A673 (cell line): ENCODE data around the gene PFKL. TPM values are rescaled to one million over a fixed set of nuclear protein-coding genes. Genes with fewer than 3 reads are reported as not detected.

Experiments used
- BruUV-seq: library from RNA; stranded (reverse); fragments of 400-500 nt; replicated peaks from 2 replicates; lab custom pipeline; 2021; lab: Mats Ljungman, UMichigan
- CTCF ChIA-PET: fragments of 300-600 bp; sonication (Branson Sonifier 250); formaldehyde crosslinking; loops from one replicate; lab custom pipeline; 2022; ENCODE audit warnings: antibody characterized with exemption; lab: Charles Lee
- POLR2A ChIA-PET: fragments of 300-600 bp; sonication (Branson Sonifier 250); formaldehyde crosslinking; loops from one replicate; lab custom pipeline; 2022; ENCODE audit warnings: antibody characterized with exemption; ENCODE audit not compliant: low non-redundant PET; lab: Charles Lee
- DNase-seq: peaks from one replicate; pipeline ENCODE4 v3.0.0-alpha.2; 2015; ENCODE audit warnings: low spot score
- H3K27ac ChIP-seq: fragments of 200-600 bp; sonication (generic); 2 replicates; pipeline ENCODE4 v1.5.1; 2016; ENCODE audit warnings: mixed run types, low read depth, mild to moderate bottlenecking, mixed read lengths, antibody characterized with exemption, low read length; ENCODE audit not compliant: poor library complexity, severe bottlenecking
- H3K27me3 ChIP-seq: fragments of 200-600 bp; sonication (generic); replicated peaks from 2 replicates; pipeline ENCODE4 v1.6.1; 2017; ENCODE audit warnings: mixed run types, low read depth, mild to moderate bottlenecking, mixed read lengths, antibody characterized with exemption, low read length; ENCODE audit not compliant: insufficient read depth, poor library complexity
- H3K36me3 ChIP-seq: fragments of 200-600 bp; sonication (generic); 2 replicates; pipeline ENCODE4 v1.6.1; 2016; ENCODE audit warnings: mixed run types, mild to moderate bottlenecking, mixed read lengths, antibody characterized with exemption, low read length; ENCODE audit not compliant: insufficient read depth, poor library complexity, severe bottlenecking
- H3K4me1 ChIP-seq: fragments of 200-600 bp; sonication (generic); 2 replicates; pipeline ENCODE4 v1.6.1; 2017; ENCODE audit warnings: mixed run types, mild to moderate bottlenecking, mixed read lengths, antibody characterized with exemption, low read length; ENCODE audit not compliant: insufficient read depth, poor library complexity, severe bottlenecking
- H3K4me3 ChIP-seq: fragments of 200-600 bp; sonication (generic); 2 replicates; pipeline ENCODE4 v1.5.1; 2016; ENCODE audit warnings: low read depth, mixed run types, mild to moderate bottlenecking, mixed read lengths, low read length; ENCODE audit not compliant: poor library complexity, severe bottlenecking
- H3K9me3 ChIP-seq: fragments of 200-600 bp; sonication (generic); 2 replicates; pipeline ENCODE4 v1.6.1; 2016; ENCODE audit warnings: mixed run types, low read depth, mild to moderate bottlenecking, mixed read lengths, antibody characterized with exemption, low read length; ENCODE audit not compliant: poor library complexity, severe bottlenecking
- EZH2 ChIP-seq: fragments of 200-600 bp; sonication (generic); IDR thresholded peaks from 2 replicates; pipeline ENCODE4 v1.6.1; 2017; ENCODE audit warnings: borderline replicate concordance, low read depth, mild to moderate bottlenecking, mixed read lengths, antibody characterized with exemption, low read length; ENCODE audit not compliant: poor library complexity, severe bottlenecking
- intact Hi-C: fragments of 100-400 bp; cut with micrococcal nuclease; formaldehyde crosslinking; loops from one replicate; pipeline ENCODE4 v1.10.0; 2022; ENCODE audit not compliant: unreplicated experiment
- total RNA-seq: library from RNA; stranded (reverse); gene quantifications from 2 replicates; pipeline ENCODE4 v1.2.3, GENCODE V29; 2021
- TF ChIP-seq, protein P1 (sequence below): fragments of 300-800, 200-600 bp; sonication (generic); conservative IDR thresholded peaks from 2 replicates; pipeline ENCODE4 v1.5.1; 2017; ENCODE audit warnings: low read depth, mild to moderate bottlenecking, antibody characterized with exemption, low read length, moderate library complexity, mixed read lengths

Gene PFKL
- total RNA-seq, 1 experiment from 2014 or later: 112 TPM

DNA sequence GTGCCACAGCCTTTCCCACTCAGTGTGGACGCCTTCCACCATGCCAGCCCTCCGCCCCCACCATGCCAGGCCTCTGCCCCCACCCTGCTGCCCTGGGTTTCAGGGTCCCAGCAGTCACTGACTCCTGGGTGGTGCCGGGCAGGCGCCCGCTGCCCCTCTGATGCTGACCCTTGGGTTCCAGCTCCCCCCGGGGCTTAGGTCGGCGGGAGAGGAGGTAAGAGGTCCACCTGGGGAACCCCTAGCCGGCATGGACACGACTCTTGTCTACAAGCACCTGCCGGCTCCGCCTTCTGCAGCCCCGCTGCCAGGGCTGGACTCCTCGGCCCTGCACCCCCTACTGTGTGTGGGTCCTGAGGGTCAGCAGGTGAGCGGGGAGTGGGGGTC is 7.0 kb upstream of the PFKL start:
- Histone ChIP-seq H3K27me3 (no peaks in the 10 kb centered on the region), H3K4me3 (no peak overlapping the region), H3K9me3 (no peaks in the 10 kb centered on the region), H3K36me3 (no peaks in the 10 kb centered on the region), H3K27ac (no peak overlapping the region), H3K4me1 (peaks cover 21% of the 10 kb centered on the region)
- DNase-seq: no peak
- TF ChIP-seq, protein P1, sequence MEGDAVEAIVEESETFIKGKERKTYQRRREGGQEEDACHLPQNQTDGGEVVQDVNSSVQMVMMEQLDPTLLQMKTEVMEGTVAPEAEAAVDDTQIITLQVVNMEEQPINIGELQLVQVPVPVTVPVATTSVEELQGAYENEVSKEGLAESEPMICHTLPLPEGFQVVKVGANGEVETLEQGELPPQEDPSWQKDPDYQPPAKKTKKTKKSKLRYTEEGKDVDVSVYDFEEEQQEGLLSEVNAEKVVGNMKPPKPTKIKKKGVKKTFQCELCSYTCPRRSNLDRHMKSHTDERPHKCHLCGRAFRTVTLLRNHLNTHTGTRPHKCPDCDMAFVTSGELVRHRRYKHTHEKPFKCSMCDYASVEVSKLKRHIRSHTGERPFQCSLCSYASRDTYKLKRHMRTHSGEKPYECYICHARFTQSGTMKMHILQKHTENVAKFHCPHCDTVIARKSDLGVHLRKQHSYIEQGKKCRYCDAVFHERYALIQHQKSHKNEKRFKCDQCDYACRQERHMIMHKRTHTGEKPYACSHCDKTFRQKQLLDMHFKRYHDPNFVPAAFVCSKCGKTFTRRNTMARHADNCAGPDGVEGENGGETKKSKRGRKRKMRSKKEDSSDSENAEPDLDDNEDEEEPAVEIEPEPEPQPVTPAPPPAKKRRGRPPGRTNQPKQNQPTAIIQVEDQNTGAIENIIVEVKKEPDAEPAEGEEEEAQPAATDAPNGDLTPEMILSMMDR: no peak
- no peak for TF ChIP-seq EZH2
- no TSS peak for BruUV-seq
- CTCF ChIA-PET: no interaction called here
- intact Hi-C loops: no loop called here
- POLR2A ChIA-PET: no interaction called here

DNA sequence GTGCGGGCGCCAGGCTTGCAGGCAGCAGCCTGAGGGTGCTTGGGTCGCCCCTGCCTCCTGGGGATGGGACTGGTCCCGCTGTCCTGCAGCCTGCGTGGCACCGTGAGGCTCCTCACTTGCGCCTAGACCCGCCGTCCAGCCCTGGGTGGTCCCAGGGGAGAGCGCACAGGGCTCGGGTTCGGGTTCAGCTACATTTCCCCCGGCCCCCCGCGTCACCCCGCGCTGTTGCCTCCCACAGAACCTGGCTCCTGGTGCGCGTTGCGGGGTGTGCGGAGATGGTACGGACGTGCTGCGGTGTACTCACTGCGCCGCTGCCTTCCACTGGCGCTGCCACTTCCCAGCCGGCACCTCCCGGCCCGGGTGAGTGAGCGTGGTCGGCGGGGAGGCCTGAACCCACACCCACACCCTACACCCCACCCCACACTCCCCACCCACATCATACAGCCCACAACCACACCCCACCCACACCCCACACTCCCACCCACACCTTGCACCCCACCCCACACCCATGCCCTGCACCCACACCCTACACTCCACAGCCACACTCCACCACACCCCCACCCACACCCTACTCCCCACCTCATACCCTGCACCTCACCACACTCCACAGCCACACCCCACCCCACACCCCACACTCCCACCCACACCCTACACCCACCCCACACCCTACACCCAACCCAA is 6.2 kb upstream of the PFKL start:
- ChIA-PET POLR2A (no interaction called here), CTCF (no interaction called here)
- no peak overlapping the region for H3K4me3 ChIP-seq
- no peak overlapping the region for H3K27ac ChIP-seq
- no peaks in the 10 kb centered on the region for H3K27me3 ChIP-seq
- no peak for TF ChIP-seq EZH2
- TF ChIP-seq, protein P1: no peak
- H3K36me3 ChIP-seq: no peaks in the 10 kb centered on the region
- H3K4me1 ChIP-seq: peaks cover 21% of the 10 kb centered on the region
- BruUV-seq: no TSS peak
- no peak for DNase-seq
- intact Hi-C loops: no loop called here
- no peaks in the 10 kb centered on the region for H3K9me3 ChIP-seq

DNA sequence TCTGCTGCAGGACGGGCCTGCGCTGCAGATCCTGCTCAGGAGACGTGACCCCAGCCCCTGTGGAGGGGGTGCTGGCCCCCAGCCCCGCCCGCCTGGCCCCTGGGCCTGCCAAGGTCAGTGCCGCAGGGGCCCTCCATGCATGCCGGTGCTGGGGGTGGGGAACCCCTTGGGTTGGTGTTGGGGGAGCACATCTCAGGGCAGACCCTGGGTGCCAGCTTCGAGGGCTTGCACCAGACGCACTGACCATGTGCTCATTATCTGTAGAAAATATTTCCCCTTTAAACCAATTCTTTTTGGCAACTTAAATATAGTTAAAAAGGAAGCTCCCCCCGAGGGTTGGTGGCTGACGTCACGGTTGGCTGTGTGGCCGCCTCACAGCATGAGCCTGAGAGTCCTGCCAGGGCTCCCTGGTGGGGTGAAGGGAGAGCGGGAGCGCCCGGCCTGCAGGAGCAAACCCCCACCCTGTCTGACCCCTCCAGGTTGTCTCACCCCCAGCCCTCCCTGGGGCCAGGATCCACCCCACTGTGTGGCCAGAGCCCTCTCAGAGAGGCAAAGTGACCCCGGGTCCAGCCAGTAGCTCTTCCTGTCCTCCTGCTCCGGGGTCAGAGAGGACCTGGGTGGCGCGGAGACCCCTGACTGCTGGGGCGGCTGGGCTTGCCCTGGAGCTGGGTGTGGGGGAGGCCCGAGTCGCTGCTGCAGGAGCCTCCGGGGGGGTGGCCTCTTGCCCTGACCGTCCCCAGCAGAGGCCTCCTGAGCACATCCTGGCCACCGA is 5.3 kb upstream of the PFKL start:
- peak; percentile 57 for DNase-seq
- ChIA-PET CTCF (no interaction called here), POLR2A (no interaction called here)
- no TSS peak for BruUV-seq
- Histone ChIP-seq H3K4me1 (peaks cover 26% of the 10 kb centered on the region), H3K9me3 (no peaks in the 10 kb centered on the region), H3K27ac (no peak overlapping the region), H3K36me3 (no peaks in the 10 kb centered on the region), H3K27me3 (no peaks in the 10 kb centered on the region), H3K4me3 (no peak overlapping the region)
- intact Hi-C loops: loop anchor here (5.0 kb wide), 1 partner anchor 482 kb away; no protein-coding TSS in a partner anchor
- TF ChIP-seq EZH2: no peak
- TF ChIP-seq, protein P1: no peak
